B cell (primary cell): ENCODE data around the gene STYXL1. TPM values are rescaled to one million over a fixed set of nuclear protein-coding genes. Genes with fewer than 3 reads are reported as not detected.

Source experiments
- ATAC-seq: fragments of 200-7000 bp; cut with Tn5 transposase; one replicate; pipeline ENCODE4 v1.10.0; 2021; ENCODE audit warnings: low read depth, mild to moderate bottlenecking, moderate number of reproducible peaks, moderate library complexity
- CTCF ChIA-PET: fragments of 350-600 bp; sonication (Branson Sonifier 250); formaldehyde crosslinking; loops from one replicate; lab custom pipeline; 2021; ENCODE audit warnings: antibody characterized with exemption, inconsistent platforms; lab: Charles Lee
- POLR2A ChIA-PET: fragments of 350-600 bp; sonication (Branson Sonifier 250); formaldehyde crosslinking; loops from one replicate; lab custom pipeline; 2021; ENCODE audit warnings: antibody characterized with exemption; lab: Charles Lee
- DNase-seq: peaks from one replicate; pipeline ENCODE4 v3.0.0; 2013
- H2AFZ ChIP-seq: 2 replicates; pipeline ENCODE4 v1.6.1; 2012; ENCODE audit warnings: mild to moderate bottlenecking, low read depth, low read length; ENCODE audit not compliant: insufficient read depth, poor library complexity, severe bottlenecking
- H3K27ac ChIP-seq, 2 donors: 1 replicate in 1 of 2; 2 replicates in 1 of 2; pipeline ENCODE4 v1.5.1; 2012 to 2013; ENCODE audit warnings: low read length in 2 of 2, mild to moderate bottlenecking in 2 of 2, moderate library complexity in 1 of 2
- H3K27me3 ChIP-seq, 4 experiments: fragments of 200-600 bp in 1 of 4; sonication (generic) in 1 of 4; replicated peaks in 1 of 4; 1 replicate in 2 of 4; 2 replicates in 2 of 4; pipeline versions ENCODE4 v1.6.1 to v1.7.0; 2013 to 2016; ENCODE audit warnings: low read length in 3 of 4, mild to moderate bottlenecking in 2 of 4, mixed read lengths in 1 of 4, moderate library complexity in 1 of 4; ENCODE audit not compliant: insufficient read depth in 4 of 4, control insufficient read depth in 3 of 4; ENCODE audit errors: control extremely low read depth in 1 of 4
- H3K36me3 ChIP-seq, 2 experiments: replicated peaks in 1 of 2; 1 replicate in 1 of 2; 2 replicates in 1 of 2; pipeline versions ENCODE4 v1.6.1 to v1.7.1; 2013; ENCODE audit warnings: low read length in 1 of 2; ENCODE audit not compliant: insufficient read depth in 2 of 2, control insufficient read depth in 1 of 2; ENCODE audit errors: control extremely low read depth in 1 of 2, extremely low read depth in 1 of 2
- H3K4me1 ChIP-seq, 2 donors: fragments of 200-600 bp in 1 of 2; sonication (generic) in 1 of 2; 1 replicate in 1 of 2; 2 replicates in 1 of 2; pipeline versions ENCODE4 v1.5.1 to v1.6.1; 2013 to 2017; ENCODE audit warnings: low read length in 2 of 2; ENCODE audit not compliant: control insufficient read depth in 2 of 2, insufficient read depth in 2 of 2
- H3K4me2 ChIP-seq: replicated peaks from 2 replicates; pipeline ENCODE3; 2012; ENCODE audit warnings: mild to moderate bottlenecking, low read depth, low read length; ENCODE audit not compliant: poor library complexity, severe bottlenecking
- H3K4me3 ChIP-seq, 5 experiments: fragments of 200-600 bp in 1 of 5; sonication (generic) in 1 of 5; 1 replicate in 3 of 5; 2 replicates in 2 of 5; pipeline versions ENCODE4 v1.5.1 to v1.7.0; 2011 to 2016; ENCODE audit warnings: low read length in 4 of 5, mild to moderate bottlenecking in 4 of 5, low read depth in 2 of 5, control low read depth in 1 of 5, moderate library complexity in 1 of 5; ENCODE audit not compliant: insufficient read depth in 1 of 5; ENCODE audit errors: control extremely low read depth in 1 of 5, extremely low read depth in 1 of 5
- H3K79me2 ChIP-seq: fragments of 200-600 bp; sonication (generic); one replicate; pipeline ENCODE4 v1.6.0; 2016; ENCODE audit warnings: low read length; ENCODE audit not compliant: control insufficient read depth, insufficient read depth
- H3K9ac ChIP-seq: fragments of 200-600 bp; sonication (generic); 2 replicates; pipeline ENCODE4 v1.6.1; 2017; ENCODE audit warnings: mild to moderate bottlenecking, low read length, moderate library complexity
- H3K9me3 ChIP-seq, 3 donors: one replicate each; pipeline versions ENCODE4 v1.6.1 to v1.7.1; 2013; ENCODE audit warnings: low read length in 2 of 3; ENCODE audit not compliant: control insufficient read depth in 2 of 3, insufficient read depth in 1 of 3; ENCODE audit errors: control extremely low read depth in 1 of 3
- H4K20me1 ChIP-seq: 2 replicates; pipeline ENCODE4 v1.6.0; 2012; ENCODE audit warnings: mild to moderate bottlenecking, low read length; ENCODE audit not compliant: insufficient read depth, control insufficient read depth, poor library complexity, severe bottlenecking
- H3K27ac Mint-ChIP-seq: one replicate; pipeline ENCODE4 v1.8.0; 2021; ENCODE audit warnings: mixed read lengths
- H3K27me3 Mint-ChIP-seq: one replicate; pipeline ENCODE4 v1.8.0; 2021; ENCODE audit warnings: mixed read lengths
- H3K4me1 Mint-ChIP-seq: one replicate; pipeline ENCODE4 v1.8.0; 2021; ENCODE audit warnings: mixed read lengths
- H3K4me3 Mint-ChIP-seq: one replicate; pipeline ENCODE4 v1.8.0; 2021; ENCODE audit warnings: mixed read lengths
- H3K9me3 Mint-ChIP-seq: one replicate; pipeline ENCODE4 v1.8.0; 2022; ENCODE audit warnings: mixed read lengths; ENCODE audit not compliant: insufficient read depth
- CTCF ChIP-seq: fragments of 200-600 bp; IDR thresholded peaks from one replicate; pipeline ENCODE4 v1.8.0; 2022; ENCODE audit warnings: antibody characterized with exemption, mild to moderate bottlenecking
- EZH2 ChIP-seq: IDR thresholded peaks from 2 replicates; pipeline ENCODE4 v1.6.1; 2012; ENCODE audit warnings: borderline replicate concordance, low read depth, mild to moderate bottlenecking, moderate library complexity, low read length; ENCODE audit not compliant: insufficient read depth, poor library complexity, severe bottlenecking
- WGBS: methylation state at CpG from one replicate; pipeline ENCODE4 v1.1.5; 2013; ENCODE audit warnings: missing lambda C conversion rate; ENCODE audit not compliant: insufficient coverage; 5-methylcytosine and 5-hydroxymethylcytosine counted together
- intact Hi-C: fragments of 100-400 bp; cut with micrococcal nuclease; formaldehyde crosslinking; loops from one replicate; pipeline ENCODE4 v1.10.0; 2022
- polyA plus RNA-seq: library from polyadenylated mRNA; depleted of rRNA; stranded (reverse); fragments of >200 nt; gene quantifications from 2 replicates; pipeline ENCODE4 v1.2.3, GENCODE V29; 2012
- total RNA-seq, 2 donors: library from RNA; stranded (reverse); fragments of 120-200 nt in 1 of 2; gene quantifications; 1 replicate in 1 of 2; 2 replicates in 1 of 2; pipeline versions ENCODE4 v1.2.3 to v1.2.4, GENCODE V29; 2013 to 2022

The STYXL1 gene
- total and polyA plus RNA-seq, 2 donors (not counting 1 experiment from before 2014, with no cell fraction given), result 15.2 to 29.3 TPM

DNA sequence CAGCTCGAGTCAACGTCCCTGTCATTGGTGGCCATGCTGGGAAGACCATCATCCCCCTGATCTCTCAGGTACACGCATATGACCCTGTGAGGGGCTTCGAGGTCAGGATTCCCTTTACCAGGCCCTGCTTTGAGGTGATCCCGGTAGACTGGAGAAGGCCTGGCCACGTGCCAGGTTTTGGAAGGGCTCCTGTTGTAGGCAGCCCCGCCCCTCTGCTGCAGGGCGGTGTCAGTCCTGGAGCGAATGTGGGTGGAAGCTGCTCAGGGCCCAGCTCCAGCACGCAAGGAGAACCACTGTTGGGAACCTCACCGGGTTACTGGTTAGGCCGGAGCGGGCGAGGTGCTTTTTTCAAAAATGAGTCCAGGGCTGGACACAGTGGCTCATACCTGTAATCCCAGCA is 15.7 kb upstream of the STYXL1 start:
- TF ChIP-seq CTCF (no peak), EZH2 (no peak)
- Histone ChIP-seq H3K27me3 (no peaks in the 10 kb centered on the region), H3K27ac (no peak overlapping the region), H3K4me3 (no peak overlapping the region), H2AFZ (no peak overlapping the region), H3K4me2 (no peak overlapping the region), H3K36me3 (peaks cover 2 to 85% of the 10 kb centered on the region in 2 experiments), H4K20me1 (peaks cover 5% of the 10 kb centered on the region), H3K9ac (no peak overlapping the region), H3K4me1 (no peaks in the 10 kb centered on the region), H3K9me3 (no peaks in the 10 kb centered on the region), H3K79me2 (no peaks in the 10 kb centered on the region)
- intact Hi-C loops, result no loop called here
- no peaks in the 10 kb centered on the region for H3K27me3 Mint-ChIP-seq
- ChIA-PET CTCF (no interaction called here), POLR2A (no interaction called here)
- no peak overlapping the region for H3K27ac Mint-ChIP-seq
- 97% methylated on average over 14 of the region's 14 CpGs for WGBS
- H3K4me3 Mint-ChIP-seq, result no peak overlapping the region
- no peak for ATAC-seq
- no peaks in the 10 kb centered on the region for H3K9me3 Mint-ChIP-seq
- no peaks in the 10 kb centered on the region for H3K4me1 Mint-ChIP-seq
- no peak for DNase-seq

DNA sequence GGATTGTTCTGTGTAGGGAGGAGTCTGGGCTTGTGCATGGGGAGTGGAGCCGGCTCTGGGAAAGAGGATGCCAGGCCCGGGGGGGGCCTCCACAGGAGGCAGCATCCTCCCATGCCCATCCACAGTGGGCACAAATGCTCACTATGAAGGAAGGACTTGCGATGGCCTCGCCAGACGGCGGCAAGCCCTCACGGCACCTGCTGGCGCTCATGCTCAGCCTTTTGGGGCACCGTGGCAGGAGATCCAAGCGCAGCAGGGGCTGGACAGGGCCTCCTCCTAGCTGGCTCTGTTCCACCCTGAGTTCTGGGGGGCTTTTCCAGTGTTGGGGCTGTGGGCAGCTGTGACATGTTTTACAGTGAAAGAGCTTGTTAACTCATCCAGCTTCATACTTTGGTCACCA is 15.3 kb upstream of the STYXL1 start:
- no peak overlapping the region for H3K4me3 Mint-ChIP-seq
- no peak for ATAC-seq

More for the DNA sequence above, 15.3 kb upstream of the STYXL1 start:
- no peak overlapping the region for H3K27ac ChIP-seq
- H3K27me3 ChIP-seq, result no peaks in the 10 kb centered on the region
- no peaks in the 10 kb centered on the region for H3K9me3 Mint-ChIP-seq
- DNase-seq, result no peak
- WGBS, result 97% methylated on average over 10 of the region's 10 CpGs
- H3K9me3 ChIP-seq, result no peaks in the 10 kb centered on the region
- H4K20me1 ChIP-seq, result peaks cover 5% of the 10 kb centered on the region
- H3K4me1 ChIP-seq, result no peaks in the 10 kb centered on the region
- H3K4me1 Mint-ChIP-seq, result no peaks in the 10 kb centered on the region
- H3K79me2 ChIP-seq, result no peaks in the 10 kb centered on the region
- ChIA-PET POLR2A (no interaction called here), CTCF (no interaction called here)
- intact Hi-C loops, result no loop called here
- H3K27ac Mint-ChIP-seq, result no peak overlapping the region
- H3K9ac ChIP-seq, result no peak overlapping the region
- peaks cover 7 to 89% of the 10 kb centered on the region in 2 experiments for H3K36me3 ChIP-seq
- no peak for TF ChIP-seq CTCF
- no peak for TF ChIP-seq EZH2
- no peak overlapping the region for H3K4me2 ChIP-seq
- H3K27me3 Mint-ChIP-seq, result no peaks in the 10 kb centered on the region
- no peak overlapping the region for H3K4me3 ChIP-seq
- no peak overlapping the region for H2AFZ ChIP-seq
